Kidney (tissue), 14 donors: Measurements from ENCODE around the gene STAG1. TPM values are rescaled to one million over a fixed set of nuclear protein-coding genes. Genes with fewer than 3 reads are reported as not detected.
"Not testable (repeated sequence)": the region's sequence is repeated elsewhere in the genome, so short reads cannot be mapped to it uniquely, and the experiment has no call there.

Experiments
- DNase-seq, 5 donors: peaks; one replicate each; pipeline ENCODE4 v3.0.0-alpha.2; 2013 to 2020
- FAIRE-seq: peaks from 2 replicates; lab custom pipeline; 2012; peaks lifted over from hg19 to GRCh38; lab: Jason Lieb, UNC
- H3K27ac ChIP-seq, 2 donors: one replicate each; pipeline ENCODE4 v1.7.0; 2013; ENCODE audit warnings: low read depth in 2 of 2, low read length in 2 of 2, inconsistent platforms in 1 of 2
- H3K27me3 ChIP-seq: one replicate; pipeline ENCODE4 v1.7.1; 2013; ENCODE audit warnings: low read length, inconsistent platforms; ENCODE audit not compliant: control insufficient read depth, insufficient read depth
- H3K36me3 ChIP-seq, 3 donors: one replicate each; pipeline versions ENCODE4 v1.7.0 to v1.7.1; 2013; ENCODE audit warnings: low read length in 3 of 3, control low read depth in 1 of 3, inconsistent platforms in 1 of 3; ENCODE audit not compliant: insufficient read depth in 3 of 3, control insufficient read depth in 2 of 3
- H3K4me1 ChIP-seq, 3 donors: one replicate each; pipeline versions ENCODE4 v1.7.0 to v1.7.1; 2013; ENCODE audit warnings: low read length in 3 of 3, inconsistent platforms in 1 of 3, low read depth in 1 of 3; ENCODE audit not compliant: control insufficient read depth in 2 of 3, insufficient read depth in 2 of 3
- H3K4me3 ChIP-seq, 3 donors: one replicate each; pipeline versions ENCODE4 v1.7.0 to v1.8.1; 2013; ENCODE audit warnings: low read length in 3 of 3, control low read depth in 1 of 3, inconsistent platforms in 1 of 3
- H3K9ac ChIP-seq, 3 donors: one replicate each; pipeline versions ENCODE4 v1.7.0 to v1.7.1; 2013; ENCODE audit warnings: low read length in 3 of 3, control low read depth in 1 of 3, inconsistent platforms in 1 of 3
- H3K9me3 ChIP-seq, 3 donors: one replicate each; pipeline versions ENCODE4 v1.7.0 to v1.7.1; 2013; ENCODE audit warnings: low read length in 3 of 3, control low read depth in 1 of 3, inconsistent platforms in 1 of 3; ENCODE audit not compliant: control insufficient read depth in 2 of 3, insufficient read depth in 1 of 3
- CTCF ChIP-seq: IDR thresholded peaks from 3 replicates; pipeline ENCODE4 v1.5.1; 2012; ENCODE audit warnings: mild to moderate bottlenecking, moderate library complexity, borderline replicate concordance; ENCODE audit not compliant: insufficient read depth; ENCODE audit errors: extremely low read depth
- intact Hi-C: fragments of 100-400 bp; cut with DNase I; formaldehyde crosslinking; loops from one replicate; pipeline ENCODE4 v1.11.1; 2022
- polyA plus RNA-seq: library from polyadenylated mRNA; stranded (reverse); fragments of 350-450 nt; fragmentation: Illumina TruSeq; extraction: RNeasy Lipid Tissue Mini Kit (QIAGEN cat#74804); gene quantifications from one replicate; pipeline ENCODE4 v1.2.3, GENCODE V29; 2014; ENCODE audit warnings: low read depth, low replicate concordance; ENCODE audit not compliant: insufficient read depth
- total RNA-seq: library from RNA; stranded (reverse); fragmentation: NEBNext Ultra II Directional; extraction: Animal tissue kit (Norgen Biotek cat#: 25700); gene quantifications from one replicate; pipeline ENCODE4 v1.2.1, GENCODE V29; 2021
- donor health status: control.
- donor health status: control.
- donor health status: control.
- donor health status: control.
- donor health status: control.
- donor health status: DM: yes; HTN: yes; CAD: no.
- donor health status: Normal renal cell carcinoma (clear cell type).

STAG1 gene
- total and polyA plus RNA-seq, 2 donors from 2014 or later = 7.8 to 49.9 TPM

DNA sequence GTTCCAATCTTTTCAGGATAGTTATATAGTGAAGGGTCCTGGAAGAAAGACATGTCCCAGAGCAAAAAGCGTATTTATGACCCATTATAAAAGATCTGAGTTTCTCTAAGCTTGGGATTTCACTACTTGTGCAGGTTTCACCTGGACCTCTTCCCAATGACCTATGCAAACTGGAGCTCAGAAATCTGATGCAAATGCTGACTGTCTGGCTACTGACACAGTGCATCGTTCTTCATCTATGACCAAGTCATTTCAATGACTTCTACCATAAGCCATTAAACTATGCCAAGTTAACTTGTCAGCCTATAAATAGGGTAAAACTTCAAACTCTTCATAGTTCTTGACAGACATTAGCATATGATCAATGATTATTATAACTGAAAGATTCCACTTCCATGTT lies 11.1 kb downstream of the STAG1 start:
- Histone ChIP-seq H3K36me3 (no peaks in the 10 kb centered on the region), H3K4me3 (no peak overlapping the region), H3K9me3 (no peaks in the 10 kb centered on the region), H3K27me3 (no peaks in the 10 kb centered on the region), H3K9ac (no peak overlapping the region), H3K27ac (no peak overlapping the region), H3K4me1 (no peaks in the 10 kb centered on the region)
- TF ChIP-seq CTCF = no peak
- peak in 1 of 5 donors; percentile 19 for DNase-seq
- intact Hi-C loops = no loop called here
- no peak for FAIRE-seq

- no peak for FAIRE-seq
- no peaks in the 10 kb centered on the region for H3K36me3 ChIP-seq
- intact Hi-C loops = no loop called here
Observed at GRCh38 chr3:136740351-136740958, 11.7 kb downstream of the STAG1 start.

GRCh38 chr3:136736950-136737349 lies 15.2 kb downstream of the STAG1 start:
- DNase-seq, H3K9me3 ChIP-seq, H3K9ac ChIP-seq, H3K4me1 ChIP-seq, FAIRE-seq, H3K27ac ChIP-seq, H3K27me3 ChIP-seq, intact Hi-C loops, H3K4me3 ChIP-seq, H3K36me3 ChIP-seq: not testable (repeated sequence)

More at GRCh38 chr3:136740351-136740958, 11.7 kb downstream of the STAG1 start:
- no peak for TF ChIP-seq CTCF
- H3K4me3 ChIP-seq = no peak overlapping the region
- no peaks in the 10 kb centered on the region for H3K27me3 ChIP-seq
- no peaks in the 10 kb centered on the region for H3K4me1 ChIP-seq
- no peak overlapping the region for H3K27ac ChIP-seq
- H3K9ac ChIP-seq = no peak overlapping the region
- peak in 3 of 5 donors; percentile 20 to 27 (median 24) for DNase-seq
- no peaks in the 10 kb centered on the region for H3K9me3 ChIP-seq

- no peak overlapping the region for H3K27ac ChIP-seq
- DNase-seq = no peak
- no peak for FAIRE-seq
- H3K36me3 ChIP-seq = no peaks in the 10 kb centered on the region
- no peak overlapping the region for H3K4me3 ChIP-seq
- no peak for TF ChIP-seq CTCF
- intact Hi-C loops = no loop called here
- peaks cover 0 to 24% (median 9%) of the 10 kb centered on the region in 3 donors for H3K4me1 ChIP-seq
- no peaks in the 10 kb centered on the region for H3K27me3 ChIP-seq
- no peaks in the 10 kb centered on the region for H3K9me3 ChIP-seq
- H3K9ac ChIP-seq = no peak overlapping the region
Observed at GRCh38 chr3:136735103-136735502, 17.1 kb downstream of the STAG1 start.
